ENCODE results near the gene CDC16.

DNA sequence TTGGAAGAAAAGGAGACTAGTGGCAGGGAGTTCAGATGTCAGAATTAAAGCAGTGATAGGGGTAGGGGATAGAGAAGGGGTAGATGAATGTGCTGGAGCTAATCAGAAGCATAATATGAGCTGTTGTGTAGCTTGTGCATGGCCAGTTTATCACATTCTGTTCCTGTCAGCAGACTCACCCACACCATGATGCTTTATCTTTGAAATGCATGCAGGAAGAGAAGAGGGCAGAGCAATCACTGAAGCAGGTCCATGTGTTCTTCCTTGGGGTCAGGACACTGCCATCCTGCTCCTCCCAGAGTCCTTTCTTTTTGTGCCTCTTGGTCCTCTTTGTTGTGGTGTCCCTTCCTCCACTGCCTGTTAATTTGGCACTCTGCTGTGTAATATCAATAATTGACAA is 85.4 kb downstream of the CDC16 start:
- TF ChIP-seq, protein P1, sequence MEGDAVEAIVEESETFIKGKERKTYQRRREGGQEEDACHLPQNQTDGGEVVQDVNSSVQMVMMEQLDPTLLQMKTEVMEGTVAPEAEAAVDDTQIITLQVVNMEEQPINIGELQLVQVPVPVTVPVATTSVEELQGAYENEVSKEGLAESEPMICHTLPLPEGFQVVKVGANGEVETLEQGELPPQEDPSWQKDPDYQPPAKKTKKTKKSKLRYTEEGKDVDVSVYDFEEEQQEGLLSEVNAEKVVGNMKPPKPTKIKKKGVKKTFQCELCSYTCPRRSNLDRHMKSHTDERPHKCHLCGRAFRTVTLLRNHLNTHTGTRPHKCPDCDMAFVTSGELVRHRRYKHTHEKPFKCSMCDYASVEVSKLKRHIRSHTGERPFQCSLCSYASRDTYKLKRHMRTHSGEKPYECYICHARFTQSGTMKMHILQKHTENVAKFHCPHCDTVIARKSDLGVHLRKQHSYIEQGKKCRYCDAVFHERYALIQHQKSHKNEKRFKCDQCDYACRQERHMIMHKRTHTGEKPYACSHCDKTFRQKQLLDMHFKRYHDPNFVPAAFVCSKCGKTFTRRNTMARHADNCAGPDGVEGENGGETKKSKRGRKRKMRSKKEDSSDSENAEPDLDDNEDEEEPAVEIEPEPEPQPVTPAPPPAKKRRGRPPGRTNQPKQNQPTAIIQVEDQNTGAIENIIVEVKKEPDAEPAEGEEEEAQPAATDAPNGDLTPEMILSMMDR (conservative IDR thresholded peaks at IDR 0.05; ENCODE audit: low read length) = no peak
- no peak for TF ChIP-seq EZH2phosphoT487 (IDR thresholded peaks at IDR 0.05; ENCODE audit: borderline replicate concordance, low read depth, low read length)
